HepG2 (cell line): ENCODE data around the gene UNC93A. TPM values are rescaled to one million over a fixed set of nuclear protein-coding genes. Genes with fewer than 3 reads are reported as not detected.

ENCODE experiments used
- ATAC-seq: fragments of 200-7000 bp; cut with Tn5 transposase; 3 replicates; pipeline ENCODE4 v1.9.1; 2020; ENCODE audit warnings: mild to moderate bottlenecking, moderate library complexity
- BruUV-seq: library from RNA; stranded (reverse); fragments of 400-500 nt; replicated peaks from 2 replicates; lab custom pipeline; 2021; lab: Mats Ljungman, UMichigan
- CTCF ChIA-PET: fragments of 300-600 bp; formaldehyde crosslinking; extraction: SDS; loops from one replicate; lab custom pipeline; 2021; ENCODE audit warnings: low total read pairs, inconsistent platforms, low intra/inter-chr PET ratio; lab: Yijun Ruan, JAX
- POLR2A ChIA-PET: fragments of 350-600 bp; sonication (Branson Sonifier 250); formaldehyde crosslinking; loops from one replicate; lab custom pipeline; 2020; ENCODE audit warnings: antibody characterized with exemption, inconsistent platforms; lab: Yijun Ruan, JAX
- DNase-seq: peaks from one replicate; pipeline ENCODE4 v3.0.0-alpha.2; 2015; ENCODE audit warnings: low spot score
- FAIRE-seq: peaks from 3 replicates; lab custom pipeline; 2011; peaks lifted over from hg19 to GRCh38; lab: Jason Lieb, UNC
- H2AFZ ChIP-seq: one replicate; pipeline ENCODE4 v1.6.1; 2011; ENCODE audit warnings: low read length, inconsistent platforms
- H3K27ac ChIP-seq: fragments of 300-600 bp; 3 replicates; pipeline ENCODE4 v1.8.0; 2011; ENCODE audit warnings: mixed run types, mild to moderate bottlenecking, mixed read lengths, low read length, inconsistent platforms; ENCODE audit not compliant: insufficient read depth; ENCODE audit errors: extremely low read length
- H3K27me3 ChIP-seq, 2 experiments: fragments of 200-600 bp in 1 of 2; 2 replicates in 1 of 2; 3 replicates in 1 of 2; pipeline versions ENCODE4 v1.6.0 to v1.8.0; 2011; ENCODE audit warnings: low read length in 2 of 2, mild to moderate bottlenecking in 2 of 2, moderate library complexity in 2 of 2, inconsistent platforms in 1 of 2; ENCODE audit not compliant: insufficient read depth in 2 of 2, control insufficient read depth in 1 of 2
- H3K36me3 ChIP-seq, 2 experiments: fragments of 200-600 bp in 1 of 2; replicated peaks in 1 of 2; 2 replicates in 1 of 2; 3 replicates in 1 of 2; pipeline versions ENCODE4 v1.5.1 to v1.8.0; 2011; ENCODE audit warnings: low read length in 2 of 2, inconsistent platforms in 1 of 2; ENCODE audit not compliant: insufficient read depth in 2 of 2, control insufficient read depth in 1 of 2
- H3K4me1 ChIP-seq: 2 replicates; pipeline ENCODE4 v1.5.1; 2012; ENCODE audit warnings: low read length, inconsistent platforms; ENCODE audit not compliant: insufficient read depth
- H3K4me2 ChIP-seq: 2 replicates; pipeline ENCODE4 v1.6.0; 2011; ENCODE audit warnings: low read depth, low read length, inconsistent platforms
- H3K4me3 ChIP-seq, 3 experiments: fragments of 200-600 bp in 1 of 3; sonication (generic), shearing (Covaris generic) in 1 of 3; replicated peaks in 1 of 3; 2 replicates each; pipeline ENCODE4 v1.5.1; 2011 to 2016; ENCODE audit warnings: low read length in 3 of 3, inconsistent platforms in 2 of 3, low read depth in 2 of 3, mild to moderate bottlenecking in 2 of 3, control low read depth in 1 of 3, mixed read lengths in 1 of 3; ENCODE audit not compliant: insufficient read depth in 1 of 3
- H3K79me2 ChIP-seq: one replicate; pipeline ENCODE4 v1.6.1; 2011; ENCODE audit warnings: low read length, inconsistent platforms; ENCODE audit not compliant: insufficient read depth
- H3K9ac ChIP-seq: 2 replicates; pipeline ENCODE4 v1.6.0; 2011; ENCODE audit warnings: mild to moderate bottlenecking, low read depth, low read length, inconsistent platforms; ENCODE audit not compliant: insufficient read depth
- H3K9me3 ChIP-seq: 2 replicates; pipeline ENCODE4 v1.5.1; 2012; ENCODE audit warnings: mild to moderate bottlenecking, low read length
- H4K20me1 ChIP-seq: 2 replicates; pipeline ENCODE4 v1.6.0; 2011; ENCODE audit warnings: inconsistent platforms, mild to moderate bottlenecking, low read length, moderate library complexity; ENCODE audit not compliant: insufficient read depth
- CC2D1A ChIP-seq: sonication (generic); formaldehyde crosslinking; IDR thresholded peaks from 2 replicates; pipeline ENCODE4 v1.8.1; 2023; ENCODE audit warnings: mild to moderate bottlenecking, missing genetic modification reagents
- MEF2D ChIP-seq: sonication (generic); formaldehyde crosslinking; IDR thresholded peaks from 2 replicates; pipeline ENCODE4 v1.5.1; 2020; ENCODE audit warnings: mild to moderate bottlenecking, missing genetic modification reagents
- MTERF4 ChIP-seq: sonication (generic); formaldehyde crosslinking; IDR thresholded peaks from 2 replicates; pipeline ENCODE4 v1.8.0; 2023; ENCODE audit warnings: mild to moderate bottlenecking, missing genetic modification reagents
- NRL ChIP-seq: sonication (generic); formaldehyde crosslinking; IDR thresholded peaks from 2 replicates; pipeline ENCODE4 v1.5.0; 2020; ENCODE audit warnings: missing genetic modification reagents, mild to moderate bottlenecking, moderate library complexity, borderline replicate concordance
- PHF8 ChIP-seq: sonication (generic); formaldehyde crosslinking; IDR thresholded peaks from 2 replicates; pipeline ENCODE4 v1.5.0; 2020; ENCODE audit warnings: missing genetic modification reagents
- ZBTB1 ChIP-seq: sonication (generic); formaldehyde crosslinking; IDR thresholded peaks from 2 replicates; pipeline ENCODE4 v1.4.0; 2020; ENCODE audit warnings: missing genetic modification reagents, borderline replicate concordance
- ZBTB2 ChIP-seq: sonication (generic); formaldehyde crosslinking; IDR thresholded peaks from 2 replicates; pipeline ENCODE4 v1.8.0; 2022; ENCODE audit warnings: low read depth, missing genetic modification reagents
- ZNF275 ChIP-seq: sonication (generic); formaldehyde crosslinking; IDR thresholded peaks from 2 replicates; pipeline ENCODE4 v1.8.0; 2022; ENCODE audit warnings: missing genetic modification reagents, mild to moderate bottlenecking, inconsistent platforms, borderline replicate concordance
- ZNF33B ChIP-seq: sonication (generic); formaldehyde crosslinking; IDR thresholded peaks from 2 replicates; pipeline ENCODE4 v1.5.1; 2020; ENCODE audit warnings: mild to moderate bottlenecking, missing genetic modification reagents
- ZNF580 ChIP-seq: IDR thresholded peaks from 2 replicates; pipeline ENCODE4 v1.6.1; 2016; ENCODE audit warnings: low read depth, borderline replicate concordance
- ZNF639 ChIP-seq: conservative IDR thresholded peaks from 2 replicates; pipeline ENCODE4 v1.6.1; 2018; ENCODE audit warnings: missing genetic modification reagents
- ZNF878 ChIP-seq: sonication (generic); formaldehyde crosslinking; IDR thresholded peaks from 2 replicates; pipeline ENCODE4 v1.8.1; 2023; ENCODE audit warnings: mild to moderate bottlenecking, missing genetic modification reagents, moderate library complexity
- WGBS: methylation state at CpG from one replicate; pipeline ENCODE4 v1.1.6; 2017; ENCODE audit warnings: low lambda C conversion rate; 5-methylcytosine and 5-hydroxymethylcytosine counted together
- in situ Hi-C: cut with HindIII; loops from 2 replicates; pipeline ENCODE4 v1.10.0; 2017; ENCODE audit warnings: low pct_unique_long_range_greater_than_20kb; ENCODE audit not compliant: extremely low pct_ligation_motif_present
- intact Hi-C: fragments of 100-400 bp; cut with micrococcal nuclease; formaldehyde crosslinking; loops from one replicate; pipeline ENCODE4 v1.10.0; 2022; ENCODE audit not compliant: unreplicated experiment
- polyA plus RNA-seq, 8 experiments: library from polyadenylated mRNA; depleted of rRNA in 3 of 8; stranded (reverse) in 7 of 8; unstranded in 1 of 8; fragments of >200 nt; fragmentation: Illumina TruSeq in 4 of 8; extraction: Trizol in 4 of 8; gene quantifications; 2 replicates each; pipeline versions ENCODE4 v1.2.1 to v1.2.3, GENCODE V29; 2011 to 2016; ENCODE audit warnings: low read depth in 4 of 8, missing spikeins in 1 of 8, mixed read lengths in 1 of 8; ENCODE audit not compliant: insufficient read depth in 1 of 8
- total RNA-seq, 5 experiments: library from RNA; depleted of rRNA; stranded (reverse); fragments of >200 nt; fragmentation: Illumina TruSeq; extraction: Trizol; gene quantifications; 2 replicates each; pipeline ENCODE4 v1.2.3, GENCODE V29; 2016; ENCODE audit warnings: low read depth in 1 of 5

UNC93A gene
- total and polyA plus RNA-seq, 2 of the 13 experiments (the other 11 are each of a cell fraction or from before 2014, with no cell fraction given), result 11.0 to 42.7 TPM

GRCh38 chr6:167298127-167298526, 7.0 kb downstream of the UNC93A start (continued):
- TF ChIP-seq ZBTB2 (no peak), ZNF275 (CRISPR knock-in tag) (no peak), ZNF580 (no peak), ZNF33B (CRISPR knock-in tag) (no peak), CC2D1A (no peak), MTERF4 (no peak), ZNF878 (CRISPR knock-in tag) (no peak)

- BruUV-seq, result no TSS peak
- intact Hi-C loops, result no loop called here
- TF ChIP-seq ZNF639 (CRISPR knock-in tag) (no peak), NRL (peak; percentile 36; the same call in 1 of the 2 replicates), PHF8 (CRISPR knock-in tag) (no peak), MEF2D (CRISPR knock-in tag) (no peak), ZBTB1 (no peak)
- TF ChIP-seq, all 625 proteins: peak for 1
- H2AFZ ChIP-seq, result no peak overlapping the region
- no peaks in the 10 kb centered on the region for H3K9me3 ChIP-seq
- no peak for FAIRE-seq
- no peak overlapping the region for H3K4me3 ChIP-seq
- peaks cover 7 to 11% of the 10 kb centered on the region in 2 experiments; a peak in 4 of 5 replicates for H3K36me3 ChIP-seq
- no peak overlapping the region for H3K4me2 ChIP-seq
- H3K79me2 ChIP-seq, result no peaks in the 10 kb centered on the region
- in situ Hi-C loops, result no loop called here
- ChIA-PET CTCF (no interaction called here), POLR2A (interaction anchor here (0.9 to 2.4 kb wide), 4 partner anchors 9 to 42 kb away, joined by 3 to 8 read pairs (median 4); partner anchors contain the start of gene UNC93A)
- ATAC-seq, result no peak
- DNase-seq, result no peak
- H3K27me3 ChIP-seq, result no peaks in the 10 kb centered on the region
- peaks cover 22% of the 10 kb centered on the region for H3K4me1 ChIP-seq
- no peak overlapping the region for H3K9ac ChIP-seq
- WGBS, result 97% methylated on average over 16 of the region's 16 CpGs
- no peaks in the 10 kb centered on the region for H4K20me1 ChIP-seq
- no peak overlapping the region for H3K27ac ChIP-seq
Observed at GRCh38 chr6:167299641-167300308, 8.7 kb downstream of the UNC93A start.
